Activated CD4-positive, alpha-beta T cell treated with anti-CD3 and anti-CD28 coated beads for 1 hour (primary cell): Measurements from ENCODE around the gene CDK2.
"Not testable (repeated sequence)": the region's sequence is repeated elsewhere in the genome, so short reads cannot be mapped to it uniquely, and the experiment has no call there.

Experiments used
- DNase-seq: peaks from one replicate; pipeline ENCODE4 v3.0.0-alpha.2; 2020

CDK2 gene

DNA sequence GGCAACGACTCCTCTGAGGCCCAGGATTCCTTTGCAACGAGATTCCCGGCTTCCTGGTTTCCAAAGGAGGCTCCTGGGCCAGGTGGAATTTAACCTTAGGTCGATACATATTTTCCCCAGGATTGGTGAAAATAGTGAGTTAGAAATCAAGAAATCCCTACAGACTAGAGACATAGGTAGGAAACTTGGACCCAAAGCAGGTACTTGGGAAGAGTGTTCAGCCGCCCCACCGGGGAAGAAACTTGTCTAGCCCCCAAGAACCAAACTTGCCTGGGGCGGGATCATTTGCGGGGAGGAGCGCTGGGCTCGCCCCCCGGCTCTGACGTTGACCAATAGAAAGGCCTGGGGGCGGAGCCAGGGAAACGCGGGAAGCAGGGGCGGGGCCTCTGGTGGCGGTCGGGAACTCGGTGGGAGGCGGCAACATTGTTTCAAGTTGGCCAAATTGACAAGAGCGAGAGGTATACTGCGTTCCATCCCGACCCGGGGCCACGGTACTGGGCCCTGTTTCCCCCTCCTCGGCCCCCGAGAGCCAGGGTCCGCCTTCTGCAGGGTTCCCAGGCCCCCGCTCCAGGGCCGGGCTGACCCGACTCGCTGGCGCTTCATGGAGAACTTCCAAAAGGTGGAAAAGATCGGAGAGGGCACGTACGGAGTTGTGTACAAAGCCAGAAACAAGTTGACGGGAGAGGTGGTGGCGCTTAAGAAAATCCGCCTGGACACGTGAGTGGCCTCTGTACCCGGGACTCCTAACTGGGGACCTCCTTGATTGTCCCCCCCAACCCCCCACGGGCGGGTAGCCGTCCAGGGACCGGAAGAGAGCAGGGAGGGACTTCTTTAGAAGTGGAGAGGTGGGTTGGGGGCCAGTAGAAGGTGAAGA lies at the start of gene CDK2:
Gene CDK2, plus strand, starts transcription at position 423 of the 874 bp plus-strand sequence. Its CDS starts 179 bp downstream, at position 602.
- peak; percentile 80 for DNase-seq

DNA sequence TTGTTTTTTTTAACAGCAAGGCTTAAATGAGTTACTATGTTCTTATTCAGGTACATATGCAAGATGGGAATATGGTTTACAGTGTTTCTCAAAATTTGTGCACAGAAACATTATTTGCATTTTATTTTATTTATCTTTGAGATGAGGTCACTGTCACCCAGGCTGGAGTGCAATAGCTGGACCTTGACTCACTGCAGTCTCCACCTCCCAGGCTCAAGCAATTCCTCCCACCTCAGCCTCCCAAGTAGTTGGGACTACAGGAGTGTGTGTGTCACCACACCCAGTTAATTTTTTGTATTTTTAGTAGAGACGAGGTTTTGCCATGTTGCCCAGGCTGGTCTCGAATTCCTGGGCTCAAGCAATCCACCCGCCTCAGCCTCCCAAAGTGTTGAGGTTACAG lies 47.6 kb upstream of the CDK2 start:
- not testable (repeated sequence) for DNase-seq

GRCh38 chr12:55922126-55922525 lies 44.5 kb upstream of the CDK2 start:
- no peak for DNase-seq

GRCh38 chr12:55923648-55924047 lies 43.0 kb upstream of the CDK2 start:
- not testable (repeated sequence) for DNase-seq

DNA sequence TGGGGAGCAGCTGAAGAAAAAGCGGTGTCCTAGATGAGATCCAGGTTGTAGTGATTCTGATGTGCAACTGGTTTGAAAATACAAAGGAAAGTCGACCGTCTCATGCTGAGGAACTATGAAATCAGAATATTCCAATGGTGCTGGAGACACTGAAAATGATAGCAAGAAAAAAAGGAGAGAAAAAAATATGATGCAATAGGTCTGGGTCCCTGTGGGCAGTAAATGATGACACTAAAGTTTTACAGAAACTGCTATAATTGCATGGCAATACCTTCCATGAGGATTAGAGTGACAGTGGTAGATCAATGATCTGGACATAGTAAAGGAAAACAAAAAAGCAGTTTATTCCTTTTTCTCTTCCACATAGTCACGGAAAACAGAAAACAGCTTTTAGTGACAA lies 41.3 kb upstream of the CDK2 start:
- no peak for DNase-seq

GRCh38 chr12:55925870-55926737 lies 40.5 kb upstream of the CDK2 start:
- DNase-seq: no peak

DNA sequence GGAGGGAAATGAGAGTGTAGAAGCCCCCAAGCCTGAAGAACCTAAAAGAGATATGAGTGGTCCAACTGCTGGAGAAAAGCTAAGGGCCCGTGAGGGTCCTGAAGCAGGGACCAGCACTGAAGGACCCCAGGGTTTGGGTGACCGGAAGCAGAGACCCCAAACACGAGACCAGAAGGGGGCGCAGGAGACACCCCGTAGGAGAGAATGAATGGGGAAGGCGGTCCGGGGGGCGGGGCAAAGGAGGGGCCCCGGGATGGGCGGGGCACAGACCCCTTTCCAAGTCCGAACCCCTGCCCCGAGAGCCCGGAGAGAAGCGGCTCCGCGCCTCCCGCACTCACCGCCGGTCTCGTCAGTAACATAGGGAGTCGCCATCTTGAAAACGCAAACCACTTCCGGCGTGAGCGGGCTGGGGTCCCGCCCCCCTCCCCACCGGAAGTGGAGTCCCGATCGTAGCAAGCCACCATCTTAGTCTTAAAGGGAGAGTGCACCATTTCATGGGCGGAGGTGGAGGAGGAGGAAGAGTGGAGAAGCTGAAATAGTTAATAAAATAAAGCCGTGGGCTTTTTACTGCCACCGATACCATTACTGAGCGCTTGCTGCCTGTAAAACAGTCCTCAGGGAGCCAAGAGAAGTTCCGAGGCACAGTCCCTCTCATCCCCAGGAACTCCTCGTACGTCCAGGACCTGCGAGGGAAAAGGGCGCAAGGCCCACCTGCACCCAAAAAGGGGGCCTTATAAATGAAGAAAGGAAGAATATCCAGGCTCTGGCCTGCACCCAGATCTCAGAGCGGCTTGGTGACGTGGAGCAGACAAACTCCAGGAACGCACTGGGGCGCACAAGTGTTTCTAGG lies 39.7 kb upstream of the CDK2 start:
- peak; percentile 84 for DNase-seq

DNA sequence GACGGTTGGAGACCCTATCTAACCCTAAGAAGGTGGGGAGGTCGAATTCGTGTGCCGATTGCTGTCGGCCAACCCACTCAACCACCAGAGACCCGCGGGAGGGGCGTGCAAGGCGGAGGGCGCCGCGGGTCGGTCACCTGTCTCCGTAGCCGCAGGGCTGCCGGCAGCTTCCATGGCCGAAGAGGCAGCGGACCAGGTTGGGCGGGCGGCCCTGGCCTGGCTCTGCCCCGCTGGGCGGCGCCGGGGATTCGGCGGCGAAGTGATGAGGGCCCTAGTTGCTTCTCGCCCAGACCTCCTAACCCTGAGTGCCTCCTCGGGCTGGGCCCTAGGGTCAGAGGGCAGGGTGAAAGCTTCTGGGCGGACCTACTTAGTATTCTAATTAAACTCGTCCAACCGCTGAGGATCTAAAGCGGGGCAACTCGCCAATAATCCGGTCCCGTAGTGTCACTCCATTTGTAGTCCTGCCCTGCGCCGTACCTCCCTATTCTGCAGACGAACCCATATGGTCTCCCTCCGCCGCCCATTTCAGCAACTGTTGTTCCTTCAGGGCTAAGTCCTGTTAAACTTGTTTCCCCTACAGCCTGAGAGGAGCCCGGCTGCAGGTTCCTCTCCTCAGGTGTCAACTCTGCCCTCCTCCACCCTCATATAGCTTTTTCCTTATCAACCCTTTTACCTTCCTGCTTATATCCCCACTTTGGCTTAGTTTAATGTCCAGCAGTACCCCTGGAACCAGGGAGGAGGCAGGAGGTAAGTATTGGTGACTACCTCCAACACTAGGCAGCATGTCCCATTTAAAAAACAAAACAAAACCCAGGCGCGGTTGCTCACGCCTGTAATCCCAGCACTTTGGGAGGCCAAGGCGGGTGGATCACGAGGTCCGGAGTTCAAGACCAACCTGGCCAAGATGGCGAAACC lies 38.8 kb upstream of the CDK2 start, which contains the start of gene PYM1:
Gene PYM1, minus strand, starts transcription at position 307 of the 915 bp plus-strand sequence. Its CDS starts 133 bp downstream, at position 174.
- DNase-seq: peak; percentile 52

- DNase-seq: peak; percentile 77
Observed at GRCh38 chr12:55929306-55929791, 37.3 kb upstream of the CDK2 start.

GRCh38 chr12:55930771-55931316 lies 35.8 kb upstream of the CDK2 start, which contains the start of gene DGKA:
DGKA (plus strand) TSS chr12:55931162; CDS start chr12:55936504, 5,342 bp downstream.
- DNase-seq: peak; percentile 54

DNA sequence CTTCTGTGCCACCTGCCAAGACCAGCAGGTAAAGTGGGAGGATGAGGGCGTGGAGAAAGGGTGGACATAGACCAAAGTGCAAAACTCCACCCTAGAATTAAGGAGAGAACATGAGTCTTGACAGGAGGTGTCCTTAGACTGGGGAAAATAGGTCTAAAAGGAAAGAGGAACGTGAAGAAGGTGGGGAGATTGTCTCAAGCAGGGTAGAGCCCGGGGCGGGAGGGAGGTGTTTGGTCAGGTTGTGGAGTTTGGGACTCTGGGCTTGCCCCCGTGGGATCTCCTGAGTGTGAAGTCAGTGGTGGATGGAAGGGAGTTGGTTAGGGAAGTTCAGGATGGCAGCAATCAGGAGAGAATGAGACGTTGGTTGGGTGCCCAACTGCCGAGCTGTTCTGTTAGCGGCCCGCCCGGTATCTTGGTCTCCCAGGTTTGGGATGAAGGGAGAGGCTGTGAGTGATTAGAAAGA lies 35.3 kb upstream of the CDK2 start:
- DNase-seq: no peak

GRCh38 chr12:55931780-55932550 lies 34.7 kb upstream of the CDK2 start:
- no peak for DNase-seq

DNA sequence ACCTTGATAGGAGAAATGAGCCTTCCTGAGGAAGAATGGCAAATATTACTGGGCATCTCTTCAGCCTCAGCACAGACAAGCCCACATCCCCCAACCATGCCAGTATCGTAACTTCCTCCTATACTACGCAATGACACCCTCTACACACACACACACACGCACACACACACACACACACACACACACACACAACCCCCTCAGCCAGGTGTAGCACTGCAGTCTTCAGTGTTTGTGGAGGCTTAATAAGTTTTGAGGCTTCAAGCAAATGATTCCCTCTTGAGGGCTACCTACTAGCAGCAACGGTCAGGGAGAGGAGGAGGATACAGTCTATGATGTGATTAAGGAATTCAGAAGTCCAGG lies 34.1 kb upstream of the CDK2 start:
- DNase-seq: peak; percentile 31

DNA sequence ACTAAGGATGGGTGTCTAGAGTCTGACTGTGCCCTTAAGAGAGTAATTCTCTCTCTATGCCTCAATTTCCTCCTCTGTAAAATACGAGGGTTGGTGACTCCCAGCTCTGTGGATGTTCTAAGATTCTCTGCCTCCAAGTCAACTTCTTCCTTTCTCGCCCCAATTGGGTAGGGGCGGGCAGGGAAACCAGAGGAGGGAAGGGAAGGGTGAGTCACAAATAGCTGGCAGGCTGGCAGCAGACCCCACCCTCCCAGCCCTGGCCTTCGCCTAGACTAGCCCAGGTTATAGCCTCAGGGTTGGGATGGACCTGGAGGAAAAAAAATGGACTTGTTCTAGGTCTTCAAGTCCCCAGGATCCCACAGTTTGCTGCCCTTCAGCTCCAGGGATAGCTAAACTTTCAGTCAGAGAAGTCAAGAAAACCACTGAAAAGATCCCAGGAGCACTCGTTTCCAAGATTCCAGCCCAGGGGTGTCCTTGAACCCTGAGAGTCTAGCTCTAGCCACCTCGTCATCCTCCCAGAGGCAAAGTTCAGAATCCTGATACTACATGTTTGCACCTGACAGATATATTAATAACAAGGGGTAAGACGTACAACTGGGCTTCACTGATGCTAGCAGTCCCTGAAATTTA lies 33.3 kb upstream of the CDK2 start:
- DNase-seq: no peak

GRCh38 chr12:55933799-55934742 lies 32.6 kb upstream of the CDK2 start:
- DNase-seq: no peak

DNA sequence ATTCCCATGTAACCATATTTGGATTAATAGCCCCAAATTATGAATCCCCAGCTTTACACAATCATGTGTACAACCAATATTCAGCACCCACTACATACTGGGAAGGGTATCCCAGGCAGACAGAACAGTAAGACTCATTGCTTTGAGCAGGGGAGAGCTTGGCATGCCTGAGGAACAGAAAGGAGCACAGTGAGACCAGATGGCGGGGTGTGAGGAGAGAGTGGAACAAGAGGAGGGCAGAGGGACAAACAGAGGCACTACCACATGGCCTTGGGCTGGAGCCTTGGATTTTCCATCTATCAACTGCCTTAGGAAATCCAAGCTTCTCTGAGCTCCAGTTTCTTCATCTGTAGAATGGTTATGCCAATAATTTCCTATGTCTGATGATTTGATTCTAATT lies 31.9 kb upstream of the CDK2 start:
- DNase-seq: no peak

- DNase-seq: no peak
Observed at GRCh38 chr12:55935738-55936151, 30.9 kb upstream of the CDK2 start.

- no peak for DNase-seq
Observed at GRCh38 chr12:55937981-55938380, 28.6 kb upstream of the CDK2 start.
